Subcutaneous adipose tissue (tissue), 4 donors: ENCODE data around the gene OR4D9. TPM values are rescaled to one million over a fixed set of nuclear protein-coding genes. Genes with fewer than 3 reads are reported as not detected.

Source experiments
- CTCF ChIP-seq: fragments of 450-650 bp; IDR thresholded peaks from one replicate; pipeline ENCODE4 v1.5.1; 2016; ENCODE audit warnings: low read depth, mild to moderate bottlenecking, control low read depth, antibody characterized with exemption, moderate library complexity
- total RNA-seq, 4 donors: library from RNA; depleted of rRNA; stranded (reverse); fragments of >200 nt; gene quantifications; one replicate each; pipeline ENCODE4 v1.1.0, GENCODE V29; 2016

Gene OR4D9
- total RNA-seq, 4 donors from 2014 or later, result not detected

DNA sequence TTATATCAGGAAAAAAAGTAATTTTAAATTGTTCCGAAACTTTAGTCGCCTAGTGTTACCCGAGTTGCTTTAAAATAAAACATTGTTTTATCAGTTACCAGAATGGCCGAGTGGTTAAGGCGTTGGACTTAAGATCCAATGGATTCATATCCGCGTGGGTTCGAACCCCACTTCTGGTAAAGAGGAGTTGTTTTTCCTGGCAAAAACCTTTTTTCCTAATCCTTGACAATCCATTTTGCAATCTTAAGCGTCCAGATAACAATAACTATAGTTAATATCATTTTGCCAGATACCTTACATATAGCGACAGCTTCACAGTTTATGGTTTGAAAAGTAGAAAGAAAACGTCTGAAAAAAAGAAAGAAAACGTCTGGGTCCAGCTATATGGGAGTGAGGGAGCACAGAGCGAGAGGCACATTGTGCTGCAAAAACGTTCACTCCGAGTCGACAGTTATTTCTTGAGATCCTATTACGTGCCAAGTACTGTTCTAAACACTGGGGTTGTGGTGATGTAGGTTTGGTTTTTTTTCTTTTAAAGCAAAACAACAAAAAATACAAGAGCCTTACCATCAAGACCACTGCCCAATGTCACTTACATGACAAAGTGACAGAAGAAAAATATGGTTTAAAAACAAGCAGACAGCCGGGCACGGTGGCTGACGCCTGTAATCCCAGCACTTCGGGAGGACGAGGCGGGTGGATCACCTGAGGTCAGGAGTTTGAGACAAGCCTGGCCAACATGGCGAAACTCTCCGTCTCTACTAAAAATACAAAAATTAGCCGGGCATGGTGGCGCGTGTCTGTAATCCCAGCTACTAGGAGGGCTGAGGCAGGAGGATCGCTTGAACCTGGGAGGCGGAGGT, 40.6 kb downstream of the OR4D9 start:
- no peak for TF ChIP-seq CTCF

- TF ChIP-seq CTCF, result no peak
These were observed 41.5 kb downstream of the OR4D9 start for GRCh38 chr11:59552844-59553243.

- no peak for TF ChIP-seq CTCF
These were observed 42.0 kb downstream of the OR4D9 start for GRCh38 chr11:59553323-59553722.

GRCh38 chr11:59555601-59556114, 44.3 kb downstream of the OR4D9 start:
- TF ChIP-seq CTCF, result no peak

- no peak for TF ChIP-seq CTCF
These were observed 45.0 kb downstream of the OR4D9 start for GRCh38 chr11:59556115-59556916.

- TF ChIP-seq CTCF, result no peak
These were observed 45.6 kb downstream of the OR4D9 start for GRCh38 chr11:59556917-59557348.

DNA sequence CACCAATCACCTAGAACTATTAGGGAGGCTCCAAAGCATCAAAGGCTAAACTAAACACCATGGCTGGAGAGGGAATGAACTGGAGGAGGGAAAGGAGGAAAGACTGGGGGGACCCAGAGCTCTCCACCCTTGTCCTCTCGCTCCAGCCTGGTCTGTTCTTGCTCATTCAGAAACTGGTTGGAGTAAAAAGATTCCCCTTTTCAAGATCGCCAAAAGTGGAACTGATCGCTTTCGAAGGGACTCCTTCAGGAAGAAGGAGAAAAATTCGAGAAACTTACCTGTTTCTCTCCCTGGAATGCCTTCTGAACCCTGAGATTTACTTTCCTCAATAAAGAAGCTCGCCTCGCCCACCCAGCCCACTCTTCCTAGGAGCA, 46.9 kb downstream of the OR4D9 start:
- no peak for TF ChIP-seq CTCF
